Right atrium auricular region (tissue), 2 donors: ENCODE data around the gene LGI4. TPM values are rescaled to one million over a fixed set of nuclear protein-coding genes. Genes with fewer than 3 reads are reported as not detected.

Experiments
- DNase-seq: peaks from one replicate; pipeline ENCODE4 v3.0.0-alpha.2; 2019; ENCODE audit warnings: low spot score
- H3K27ac ChIP-seq, 2 donors: fragments of 200-600 bp; sonication (generic); 1 replicate in 1 of 2; 2 replicates in 1 of 2; pipeline ENCODE4 v1.5.1; 2016 to 2019
- H3K27me3 ChIP-seq, 2 donors: fragments of 200-600 bp; sonication (generic); one replicate each; pipeline versions ENCODE4 v1.5.1 to v1.6.0; 2017 to 2019
- H3K36me3 ChIP-seq: fragments of 200-600 bp; sonication (generic); one replicate; pipeline ENCODE4 v1.5.1; 2016
- H3K4me1 ChIP-seq, 2 donors: fragments of 200-600 bp; sonication (generic); one replicate each; pipeline versions ENCODE4 v1.5.1 to v1.6.0; 2017 to 2019
- H3K4me3 ChIP-seq, 2 donors: fragments of 200-600 bp; sonication (generic); 1 replicate in 1 of 2; 2 replicates in 1 of 2; pipeline ENCODE4 v1.5.1; 2017 to 2019; ENCODE audit warnings: mild to moderate bottlenecking in 1 of 2, moderate library complexity in 1 of 2
- H3K9me3 ChIP-seq, 2 donors: fragments of 200-600 bp; sonication (generic); one replicate each; pipeline ENCODE4 v1.5.1; 2019
- total RNA-seq, 2 donors: library from RNA; depleted of rRNA; stranded (reverse); fragments of >200 nt; gene quantifications; one replicate each; pipeline ENCODE4 v1.1.0, GENCODE V29; 2016
- TF ChIP-seq, protein P1 (sequence below), 2 donors: fragments of 200-600 bp; sonication (generic); IDR thresholded peaks; one replicate each; pipeline ENCODE4 v1.5.1; 2019; ENCODE audit warnings: antibody characterized with exemption in 2 of 2

LGI4 gene
- total RNA-seq, 2 donors from 2014 or later = 10.9 to 42.5 TPM

DNA sequence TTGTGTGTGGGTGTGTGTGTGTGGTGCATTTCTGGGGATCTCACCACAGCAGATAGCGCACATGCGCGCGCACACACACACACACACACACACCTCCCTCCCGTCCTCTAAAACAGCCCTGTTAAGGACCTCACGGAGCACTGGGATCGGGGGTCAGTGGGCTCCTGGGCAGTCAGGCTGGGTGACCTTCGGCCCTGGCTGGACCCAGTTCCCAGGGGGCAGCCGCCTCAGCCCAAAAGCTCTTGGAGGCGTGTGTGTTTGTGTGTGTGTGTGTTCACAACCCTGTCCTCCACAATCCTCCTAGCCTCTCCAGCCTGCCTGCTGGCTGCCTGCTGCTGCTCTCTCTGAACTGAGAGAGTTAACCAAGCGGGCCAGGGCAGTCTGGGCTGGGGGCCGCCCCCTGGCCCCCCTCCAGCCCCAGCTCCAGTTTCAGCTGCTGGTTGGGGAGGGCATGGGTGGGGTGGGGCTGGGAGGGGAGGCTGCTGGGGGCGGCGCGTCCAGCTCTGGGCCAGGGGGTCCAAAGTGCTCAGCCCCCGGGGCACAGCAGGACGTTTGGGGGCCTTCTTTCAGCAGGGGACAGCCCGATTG, 3.5 kb upstream of the LGI4 start, which contains the start of gene FXYD1:
TSS of gene FXYD1 (plus strand) at position 520 of the 588 bp plus-strand sequence. CDS start 1,256 bp downstream, outside the sequence.
- DNase-seq = no peak
- TF ChIP-seq, protein P1, sequence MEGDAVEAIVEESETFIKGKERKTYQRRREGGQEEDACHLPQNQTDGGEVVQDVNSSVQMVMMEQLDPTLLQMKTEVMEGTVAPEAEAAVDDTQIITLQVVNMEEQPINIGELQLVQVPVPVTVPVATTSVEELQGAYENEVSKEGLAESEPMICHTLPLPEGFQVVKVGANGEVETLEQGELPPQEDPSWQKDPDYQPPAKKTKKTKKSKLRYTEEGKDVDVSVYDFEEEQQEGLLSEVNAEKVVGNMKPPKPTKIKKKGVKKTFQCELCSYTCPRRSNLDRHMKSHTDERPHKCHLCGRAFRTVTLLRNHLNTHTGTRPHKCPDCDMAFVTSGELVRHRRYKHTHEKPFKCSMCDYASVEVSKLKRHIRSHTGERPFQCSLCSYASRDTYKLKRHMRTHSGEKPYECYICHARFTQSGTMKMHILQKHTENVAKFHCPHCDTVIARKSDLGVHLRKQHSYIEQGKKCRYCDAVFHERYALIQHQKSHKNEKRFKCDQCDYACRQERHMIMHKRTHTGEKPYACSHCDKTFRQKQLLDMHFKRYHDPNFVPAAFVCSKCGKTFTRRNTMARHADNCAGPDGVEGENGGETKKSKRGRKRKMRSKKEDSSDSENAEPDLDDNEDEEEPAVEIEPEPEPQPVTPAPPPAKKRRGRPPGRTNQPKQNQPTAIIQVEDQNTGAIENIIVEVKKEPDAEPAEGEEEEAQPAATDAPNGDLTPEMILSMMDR (IDR thresholded peaks at IDR 0.05) = no peak

DNA sequence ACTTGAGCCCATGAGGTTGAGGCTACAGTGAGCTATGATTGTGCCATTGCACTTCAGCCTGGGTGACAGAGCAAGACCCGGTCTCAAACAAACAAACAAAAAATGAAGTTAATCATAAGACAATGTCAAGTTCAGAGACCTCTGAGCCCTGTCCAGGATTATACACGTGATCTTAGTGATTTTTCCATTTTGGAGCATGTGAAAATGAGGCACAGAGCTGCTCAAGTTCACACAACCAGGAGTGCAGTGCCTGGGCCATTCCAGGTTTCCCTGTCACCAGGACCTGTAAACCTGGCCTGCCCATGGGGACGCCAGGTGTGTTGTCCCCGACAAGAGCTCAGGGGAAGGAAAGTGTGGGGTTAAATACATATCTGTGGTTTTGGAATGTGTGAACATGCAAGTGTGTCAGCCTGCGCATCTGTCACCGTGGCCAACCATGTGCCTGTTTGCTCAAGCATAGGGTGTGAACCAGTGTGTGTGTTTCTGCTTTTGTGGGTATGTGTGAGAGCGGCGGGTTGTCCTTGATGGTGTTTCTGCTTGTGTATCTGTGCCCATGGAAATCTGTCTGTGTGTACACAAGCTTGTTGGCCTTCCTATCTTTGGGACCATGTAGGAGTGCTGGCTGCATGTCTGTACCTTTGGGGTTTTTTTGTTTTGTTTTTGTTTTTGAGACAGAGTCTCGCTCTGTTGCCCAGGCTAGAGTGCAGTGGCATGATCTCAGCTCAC, 2.3 kb upstream of the LGI4 start:
- no peak overlapping the region for H3K4me3 ChIP-seq
- H3K36me3 ChIP-seq = no peaks in the 10 kb centered on the region
- H3K27ac ChIP-seq = peak overlapping the region; percentile 95
- peaks cover 0 to 75% of the 10 kb centered on the region in 2 donors for H3K4me1 ChIP-seq
- no peaks in the 10 kb centered on the region for H3K27me3 ChIP-seq
- no peak for DNase-seq
- TF ChIP-seq, protein P1 (IDR thresholded peaks at IDR 0.05) = no peak
- H3K9me3 ChIP-seq = no peaks in the 10 kb centered on the region

More for the DNA sequence above, 3.5 kb upstream of the LGI4 start, which contains the start of gene FXYD1:
- Histone ChIP-seq H3K27me3 (no peaks in the 10 kb centered on the region), H3K4me1 (peaks cover 0 to 87% of the 10 kb centered on the region in 2 donors), H3K27ac (peak within 1 kb of the TSS; percentile 95), H3K9me3 (no peaks in the 10 kb centered on the region), H3K4me3 (peak within 1 kb of the TSS; percentile 37 to 54), H3K36me3 (no peaks in the 10 kb centered on the region)

DNA sequence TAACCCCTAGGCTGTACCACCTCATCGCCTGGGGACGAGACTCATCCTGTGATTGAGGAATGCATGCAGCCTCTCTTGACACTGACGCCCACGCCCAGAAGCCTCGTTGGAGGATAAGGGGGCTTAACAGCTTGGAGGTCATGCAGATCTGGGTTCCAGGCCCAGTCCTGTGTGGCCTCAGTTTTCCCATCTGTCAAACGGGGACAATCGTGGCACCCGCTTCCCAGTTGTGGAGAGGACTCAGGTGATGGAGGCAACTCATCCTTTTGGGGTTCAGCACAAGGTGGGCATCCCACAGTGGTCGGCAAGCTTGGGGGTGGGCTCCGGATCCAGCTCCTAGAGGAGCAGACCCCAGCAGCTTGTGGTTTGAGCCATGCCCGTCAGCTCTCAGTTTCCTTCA, 1.4 kb upstream of the LGI4 start:
- H3K4me1 ChIP-seq = peaks cover 0 to 66% of the 10 kb centered on the region in 2 donors
- no peaks in the 10 kb centered on the region for H3K36me3 ChIP-seq
- H3K9me3 ChIP-seq = no peaks in the 10 kb centered on the region
- H3K27me3 ChIP-seq = no peaks in the 10 kb centered on the region
- no peak overlapping the region for H3K27ac ChIP-seq
- TF ChIP-seq, protein P1 (IDR thresholded peaks at IDR 0.05) = no peak
- H3K4me3 ChIP-seq = no peak overlapping the region
- DNase-seq = no peak

DNA sequence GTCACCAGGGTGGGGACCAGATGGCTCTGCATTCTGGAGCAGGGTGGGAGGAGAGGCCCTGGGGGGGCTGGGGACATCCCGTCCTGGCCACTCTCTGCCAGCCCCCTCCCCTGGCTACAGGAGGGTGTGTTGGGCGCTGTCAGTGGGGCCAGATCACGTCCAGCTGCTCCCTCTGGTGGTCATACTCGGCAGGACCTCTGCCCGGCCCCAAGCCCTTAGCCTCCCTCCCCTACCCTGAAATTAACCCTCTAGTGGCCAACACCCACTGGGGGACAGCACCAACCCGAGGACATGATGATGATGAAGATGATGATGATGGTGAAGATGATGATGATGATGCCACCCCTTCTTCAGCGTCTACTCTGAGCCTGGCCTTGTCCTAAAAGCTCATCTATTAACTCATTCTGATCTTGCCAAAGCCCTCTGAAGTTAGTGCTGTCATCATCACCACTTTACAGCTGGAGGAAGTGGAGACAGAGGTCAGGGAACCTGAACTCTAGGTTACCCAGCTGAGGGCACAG, 590 bp upstream of the LGI4 start:
- H3K9me3 ChIP-seq = no peaks in the 10 kb centered on the region
- peak overlapping the region; percentile 81 to 82 for H3K27ac ChIP-seq
- peak; percentile 78 for DNase-seq
- peaks cover 0 to 65% of the 10 kb centered on the region in 2 donors for H3K4me1 ChIP-seq
- H3K36me3 ChIP-seq = no peaks in the 10 kb centered on the region
- peak overlapping the region; percentile 31 to 50 for H3K4me3 ChIP-seq
- no peaks in the 10 kb centered on the region for H3K27me3 ChIP-seq
- TF ChIP-seq, protein P1 (IDR thresholded peaks at IDR 0.05) = peak; percentile 89 to 97

DNA sequence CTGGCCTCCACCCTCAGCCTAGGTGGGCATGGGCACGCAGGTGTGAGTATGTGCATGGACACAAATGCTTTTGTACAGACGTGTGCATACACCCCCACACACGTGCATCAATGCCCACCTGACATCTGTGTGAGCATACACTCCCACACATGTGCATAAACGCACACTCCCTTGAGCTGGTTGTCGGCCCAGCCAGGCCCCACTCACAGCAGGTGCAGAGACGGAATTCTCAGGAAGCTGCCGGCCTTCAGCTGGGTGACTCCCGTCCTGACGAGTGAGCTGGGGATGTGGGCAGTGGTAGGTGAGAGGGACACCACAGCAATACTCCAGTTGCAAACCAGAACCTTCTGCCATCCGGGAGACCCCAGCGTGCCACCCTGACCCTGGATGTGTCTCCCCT, 1.0 kb downstream of the LGI4 start:
- peak overlapping the region; percentile 31 to 50 for H3K4me3 ChIP-seq
- no peaks in the 10 kb centered on the region for H3K36me3 ChIP-seq
- TF ChIP-seq, protein P1 (IDR thresholded peaks at IDR 0.05) = no peak
- no peaks in the 10 kb centered on the region for H3K27me3 ChIP-seq
- H3K4me1 ChIP-seq = peaks cover 0 to 50% of the 10 kb centered on the region in 2 donors
- H3K27ac ChIP-seq = peak overlapping the region; percentile 81 to 82
- H3K9me3 ChIP-seq = no peaks in the 10 kb centered on the region
- no peak for DNase-seq
